ENCODE measurements around the gene TTLL10. TPM values are rescaled to one million over a fixed set of nuclear protein-coding genes. Genes with fewer than 3 reads are reported as not detected.

The TTLL10 gene
- total RNA-seq, 1 donor from 2014 or later: 5.5 TPM

- no peak for TF ChIP-seq CTCF (IDR thresholded peaks at IDR 0.05; ENCODE audit: unreplicated experiment)
- peaks cover 6% of the 10 kb centered on the region for H3K27me3 Mint-ChIP-seq
- DNase-seq (ENCODE audit: low spot score, unreplicated experiment): no peak
- H3K9me3 Mint-ChIP-seq (ENCODE audit: low read depth): no peaks in the 10 kb centered on the region
- H3K4me1 Mint-ChIP-seq (ENCODE audit: low read depth): peaks cover 45% of the 10 kb centered on the region
- peak overlapping the region; percentile 75 for H3K27ac Mint-ChIP-seq
- H3K36me3 Mint-ChIP-seq (ENCODE audit: insufficient read depth): no peaks in the 10 kb centered on the region
- H3K4me3 Mint-ChIP-seq (ENCODE audit: low read depth): no peak overlapping the region
Observed at GRCh38 chr1:1128454-1129139, 45.1 kb upstream of the TTLL10 start.

DNA sequence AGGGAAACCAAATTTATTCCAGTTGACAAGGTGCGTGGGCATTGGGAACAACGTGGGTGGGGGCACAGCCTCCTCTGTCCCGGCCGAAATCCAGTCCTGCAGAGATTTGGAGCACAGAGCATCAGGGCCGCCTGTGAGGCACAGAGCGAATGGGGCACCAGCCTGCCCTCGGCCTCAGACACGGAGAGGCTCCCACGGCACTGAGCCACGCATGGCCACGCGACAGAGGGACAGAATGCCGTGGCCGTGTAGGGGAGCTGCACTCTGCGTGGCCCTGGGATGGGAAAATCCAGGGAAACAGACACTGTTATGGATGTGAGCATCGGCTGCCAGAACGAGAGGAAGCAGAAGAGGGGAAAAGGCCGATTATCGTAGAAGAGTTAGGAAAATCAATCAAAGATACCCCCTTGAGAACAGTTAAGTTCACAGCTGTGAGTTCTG is 44.3 kb upstream of the TTLL10 start:
- Mint-ChIP-seq H3K27me3 (peaks cover 6% of the 10 kb centered on the region), H3K27ac (no peak overlapping the region), H3K4me1 (ENCODE audit: low read depth) (peaks cover 43% of the 10 kb centered on the region), H3K4me3 (ENCODE audit: low read depth) (no peak overlapping the region), H3K9me3 (ENCODE audit: low read depth) (no peaks in the 10 kb centered on the region), H3K36me3 (ENCODE audit: insufficient read depth) (no peaks in the 10 kb centered on the region)
- no peak for DNase-seq (ENCODE audit: low spot score, unreplicated experiment)
- TF ChIP-seq CTCF (IDR thresholded peaks at IDR 0.05; ENCODE audit: unreplicated experiment): no peak

DNA sequence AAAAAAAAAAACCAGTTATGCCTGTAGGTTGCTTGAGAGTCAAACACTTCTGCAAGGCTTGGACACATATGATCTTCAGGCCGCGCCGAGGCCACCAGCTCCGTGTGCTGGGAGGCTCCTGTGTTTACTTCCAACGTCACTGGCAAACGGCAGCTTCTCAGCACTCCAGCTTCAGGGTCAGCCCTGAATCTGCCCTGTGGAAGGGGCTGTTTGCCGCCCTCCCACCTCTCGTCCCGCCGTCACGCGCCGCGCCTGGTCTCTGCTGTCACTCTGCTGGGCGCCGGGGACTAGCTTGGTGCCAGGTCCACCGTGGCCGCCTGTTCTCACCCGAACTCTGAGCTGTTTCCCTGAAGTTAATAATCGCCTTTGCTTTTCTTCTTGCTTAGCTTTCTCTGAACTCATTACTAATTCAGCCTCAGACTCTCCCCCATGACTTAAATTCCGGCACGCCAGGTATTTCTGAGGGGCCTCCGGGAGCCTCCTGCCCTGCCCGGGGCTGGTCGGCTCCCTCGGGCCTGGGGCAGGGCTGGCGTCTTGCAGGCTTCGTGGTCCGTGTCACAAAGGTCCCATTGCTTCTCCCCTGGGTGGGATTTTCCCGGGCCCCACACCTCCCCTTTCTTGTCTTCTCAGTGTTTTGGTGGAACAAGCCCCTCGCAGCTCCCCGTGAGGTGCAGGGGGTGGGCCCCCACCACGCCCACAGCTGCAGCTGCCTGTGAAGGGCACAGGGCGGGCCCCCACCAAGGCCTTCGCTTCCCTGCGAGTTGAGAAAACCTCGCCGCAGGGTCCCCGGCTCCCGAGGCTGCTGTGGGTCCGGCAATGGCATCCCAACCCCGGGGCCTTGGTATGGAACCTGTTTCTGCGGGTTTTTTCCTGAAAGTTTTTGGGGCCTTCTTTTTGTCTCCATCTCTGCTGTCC is 43.2 kb upstream of the TTLL10 start:
- no peak for DNase-seq (ENCODE audit: low spot score, unreplicated experiment)
- Mint-ChIP-seq H3K9me3 (ENCODE audit: low read depth) (no peaks in the 10 kb centered on the region), H3K27me3 (peaks cover 6% of the 10 kb centered on the region), H3K4me3 (ENCODE audit: low read depth) (no peak overlapping the region), H3K36me3 (ENCODE audit: insufficient read depth) (no peaks in the 10 kb centered on the region), H3K27ac (peak overlapping the region; percentile 76), H3K4me1 (ENCODE audit: low read depth) (peaks cover 32% of the 10 kb centered on the region)
- no peak for TF ChIP-seq CTCF (IDR thresholded peaks at IDR 0.05; ENCODE audit: unreplicated experiment)

GRCh38 chr1:1132042-1132950 is 41.4 kb upstream of the TTLL10 start:
- Mint-ChIP-seq H3K9me3 (ENCODE audit: low read depth) (no peaks in the 10 kb centered on the region), H3K4me1 (ENCODE audit: low read depth) (peaks cover 27% of the 10 kb centered on the region), H3K27ac (peak overlapping the region; percentile 75), H3K4me3 (ENCODE audit: low read depth) (no peak overlapping the region), H3K36me3 (ENCODE audit: insufficient read depth) (no peaks in the 10 kb centered on the region), H3K27me3 (peaks cover 6% of the 10 kb centered on the region)
- DNase-seq (ENCODE audit: low spot score, unreplicated experiment): no peak
- no peak for TF ChIP-seq CTCF (IDR thresholded peaks at IDR 0.05; ENCODE audit: unreplicated experiment)

Data from progenitor cell of endocrine pancreas (in vitro differentiated cells).